Body of pancreas (tissue), 4 donors: Measurements from ENCODE around the gene EMB. TPM values are rescaled to one million over a fixed set of nuclear protein-coding genes. Genes with fewer than 3 reads are reported as not detected.
"Not testable (repeated sequence)": the region's sequence is repeated elsewhere in the genome, so short reads cannot be mapped to it uniquely, and the experiment has no call there.

Experiments
- ATAC-seq: fragments of 150-250 bp; one replicate; pipeline ENCODE4 v1.9.1; 2016
- DNase-seq, 4 donors: peaks; one replicate each; pipeline ENCODE4 v3.0.0-alpha.2; 2019
- H3K27ac ChIP-seq, 4 donors: fragments of 200-600 bp; sonication (generic); 1 replicate in 3 of 4; 2 replicates in 1 of 4; pipeline versions ENCODE4 v1.5.1 to v1.6.1; 2016 to 2019; ENCODE audit warnings: mild to moderate bottlenecking in 1 of 4, mixed read lengths in 1 of 4, moderate library complexity in 1 of 4
- H3K27me3 ChIP-seq, 2 donors: fragments of 200-600 bp; sonication (generic); one replicate each; pipeline ENCODE4 v1.6.0; 2016; ENCODE audit warnings: mild to moderate bottlenecking in 1 of 2
- H3K36me3 ChIP-seq, 2 donors: fragments of 200-600 bp; sonication (generic); replicated peaks in 1 of 2; 2 replicates each; pipeline ENCODE4 v1.5.1; 2016; ENCODE audit warnings: low read depth in 2 of 2; ENCODE audit not compliant: insufficient read depth in 1 of 2
- H3K4me1 ChIP-seq: fragments of 200-600 bp; sonication (generic); one replicate; pipeline ENCODE4 v1.6.0; 2016
- H3K4me3 ChIP-seq, 2 donors: fragments of 200-600 bp; sonication (generic); 1 replicate in 1 of 2; 2 replicates in 1 of 2; pipeline ENCODE4 v1.5.1; 2016 to 2019
- H3K9me3 ChIP-seq, 3 donors: fragments of 200-600 bp; sonication (generic); 1 replicate in 2 of 3; 2 replicates in 1 of 3; pipeline ENCODE4 v1.5.1; 2016
- CTCF ChIP-seq, 7 experiments: fragments of 450-650 bp in 4 of 7; fragments of 200-600 bp in 3 of 7; sonication (generic) in 3 of 7; IDR thresholded peaks; one replicate each; pipeline ENCODE4 v1.5.1; 2016 to 2019; ENCODE audit warnings: antibody characterized with exemption in 7 of 7
- POLR2A ChIP-seq, 3 donors: fragments of 450-650 bp; IDR thresholded peaks; one replicate each; pipeline ENCODE4 v1.6.1; 2016; ENCODE audit warnings: antibody characterized with exemption in 3 of 3, mild to moderate bottlenecking in 2 of 3
- WGBS, 2 donors: methylation state at CpG; one replicate each; pipeline ENCODE4 v1.1.5; 2017; 5-methylcytosine and 5-hydroxymethylcytosine counted together
- intact Hi-C: fragments of 100-400 bp; cut with DNase I; formaldehyde crosslinking; loops from one replicate; pipeline ENCODE4 v1.15.1; 2023
- total RNA-seq, 2 donors: library from RNA; depleted of rRNA; stranded (reverse); fragments of >200 nt; gene quantifications; one replicate each; pipeline ENCODE4 v1.1.0, GENCODE V29; 2016

EMB gene
- total RNA-seq, 2 donors from 2014 or later = 2.6 to 3.6 TPM

GRCh38 chr5:50415912-50416311 is 25.2 kb downstream of the EMB start:
- ATAC-seq = no peak
- WGBS, 2 donors = 36 to 45% methylated on average over 4 of the region's 4 CpGs
- H3K27me3 ChIP-seq = no peaks in the 10 kb centered on the region
- H3K27ac ChIP-seq = no peak overlapping the region
- no peak for TF ChIP-seq CTCF (IDR thresholded peaks at IDR 0.05)
- no peak for TF ChIP-seq POLR2A (IDR thresholded peaks at IDR 0.05)
- intact Hi-C loops = no loop called here
- no peaks in the 10 kb centered on the region for H3K36me3 ChIP-seq
- no peak overlapping the region for H3K4me3 ChIP-seq
- no peaks in the 10 kb centered on the region for H3K4me1 ChIP-seq
- no peaks in the 10 kb centered on the region for H3K9me3 ChIP-seq
- no peak for DNase-seq

DNA sequence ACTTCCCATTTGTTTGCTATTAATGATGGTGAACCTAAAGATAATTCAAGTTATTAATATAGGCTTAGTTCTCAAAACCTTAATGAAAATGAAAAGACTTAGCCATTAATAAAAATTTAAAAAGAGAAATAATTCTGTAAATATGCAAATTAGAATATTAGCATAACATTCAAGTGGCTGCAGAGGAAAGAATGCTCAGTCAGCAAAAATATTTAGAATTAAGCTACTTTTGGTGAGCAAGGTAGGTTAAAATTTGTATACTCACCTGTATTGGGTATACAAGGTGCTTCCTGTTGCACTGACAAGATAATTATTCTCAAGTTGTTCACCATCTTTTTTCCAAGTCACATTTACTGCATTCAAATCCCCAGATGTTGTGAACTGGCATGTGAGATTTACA is 30.2 kb downstream of the EMB start:
- intact Hi-C loops, ATAC-seq, DNase-seq: not testable (repeated sequence)

DNA sequence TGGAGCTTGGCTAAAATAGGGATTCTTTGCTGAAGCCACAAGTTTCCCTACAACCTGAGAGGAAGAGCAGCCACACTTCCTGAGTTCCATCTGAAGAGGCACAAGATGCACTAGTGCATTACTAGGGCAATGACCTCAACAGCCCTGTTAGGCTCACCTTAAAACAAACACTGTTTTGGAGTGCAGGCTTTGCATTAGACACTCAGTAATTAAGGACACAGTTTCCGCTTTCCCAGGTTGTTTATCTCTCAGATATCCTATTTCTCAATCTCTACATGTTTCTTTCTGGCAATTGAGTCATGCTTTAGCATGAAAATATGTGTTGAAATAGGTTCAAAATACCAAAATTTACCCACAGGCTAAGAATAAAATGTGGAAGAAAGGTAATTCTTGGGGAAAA is 34.2 kb downstream of the EMB start:
- no peaks in the 10 kb centered on the region for H3K27me3 ChIP-seq
- WGBS, 2 donors = 47 to 69% methylated on average over 1 of the region's 1 CpG
- no peak overlapping the region for H3K4me3 ChIP-seq
- no peak overlapping the region for H3K27ac ChIP-seq
- intact Hi-C loops = no loop called here
- no peak for ATAC-seq
- no peaks in the 10 kb centered on the region for H3K4me1 ChIP-seq
- no peak for DNase-seq
- no peaks in the 10 kb centered on the region for H3K9me3 ChIP-seq
- no peaks in the 10 kb centered on the region for H3K36me3 ChIP-seq
- TF ChIP-seq POLR2A (IDR thresholded peaks at IDR 0.05) = no peak
- TF ChIP-seq CTCF (IDR thresholded peaks at IDR 0.05) = no peak

More for the DNA sequence above, 30.2 kb downstream of the EMB start:
- not testable (repeated sequence) for H3K4me1 ChIP-seq, H3K36me3 ChIP-seq, H3K4me3 ChIP-seq, H3K9me3 ChIP-seq, H3K27me3 ChIP-seq, H3K27ac ChIP-seq

- Histone ChIP-seq H3K36me3 (no peaks in the 10 kb centered on the region), H3K27me3 (no peaks in the 10 kb centered on the region), H3K4me1 (no peaks in the 10 kb centered on the region), H3K4me3 (no peak overlapping the region), H3K27ac (no peak overlapping the region), H3K9me3 (no peaks in the 10 kb centered on the region)
- no peak for TF ChIP-seq CTCF (IDR thresholded peaks at IDR 0.05)
- TF ChIP-seq POLR2A (IDR thresholded peaks at IDR 0.05) = no peak
- WGBS, 2 donors = 56 to 57% methylated on average over 3 of the region's 3 CpGs
- ATAC-seq = no peak
- no peak for DNase-seq
- intact Hi-C loops = no loop called here
Measured at GRCh38 chr5:50401336-50401735, 39.8 kb downstream of the EMB start.

DNA sequence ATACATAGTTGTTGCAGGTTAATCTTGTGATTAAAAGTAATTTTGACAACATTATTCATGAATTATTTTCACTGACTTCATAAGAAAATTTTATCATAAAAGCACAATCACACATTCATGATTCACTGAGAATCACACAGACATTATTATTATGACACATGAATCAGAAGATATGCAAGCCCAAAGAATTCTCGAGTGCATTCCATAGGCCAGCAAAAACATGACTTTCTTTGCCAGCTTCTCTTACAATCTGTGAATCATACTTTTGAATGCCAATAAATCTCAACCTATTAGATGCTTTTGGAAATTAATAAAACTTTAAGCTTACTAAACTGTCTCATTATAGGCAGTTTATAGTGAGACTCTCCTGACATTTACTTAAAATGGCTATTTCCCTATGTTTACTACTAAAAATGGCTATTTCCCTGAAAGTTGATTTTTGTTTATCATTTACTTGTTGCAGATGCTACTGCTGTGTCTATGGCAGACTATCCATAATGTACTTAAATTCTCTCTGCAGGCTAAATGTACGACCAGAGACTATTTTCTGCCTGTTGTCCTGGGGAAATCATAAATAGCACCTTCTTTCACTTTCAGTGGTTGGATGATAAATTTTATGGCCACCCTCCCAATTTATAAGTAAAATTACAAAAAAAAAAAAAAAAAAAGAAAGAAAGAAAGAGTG is 47.0 kb downstream of the EMB start:
- 52 to 54% methylated on average over 2 of the region's 2 CpGs for WGBS, 2 donors
- H3K27ac ChIP-seq, H3K4me1 ChIP-seq, H3K4me3 ChIP-seq, ATAC-seq, H3K27me3 ChIP-seq, H3K9me3 ChIP-seq, H3K36me3 ChIP-seq, DNase-seq, intact Hi-C loops: not testable (repeated sequence)

DNA sequence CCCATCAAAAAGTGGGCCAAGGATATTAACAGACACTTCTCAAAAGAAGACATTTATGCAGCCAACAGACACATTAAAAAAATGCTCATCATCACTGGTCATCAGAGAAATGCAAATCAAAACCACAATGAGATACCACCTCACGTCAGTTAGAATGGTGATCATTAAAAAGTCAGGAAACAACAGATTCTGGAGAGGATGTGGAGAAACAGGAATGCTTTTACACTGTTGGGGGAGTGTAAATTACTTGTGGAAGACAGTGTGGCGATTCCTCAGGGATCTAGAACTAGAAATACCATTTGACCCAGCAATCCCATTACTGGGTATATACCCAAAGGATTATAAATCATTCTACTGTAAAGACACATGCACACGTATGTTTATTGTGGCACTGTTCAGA is 48.8 kb downstream of the EMB start:
- DNase-seq = not testable (repeated sequence)

DNA sequence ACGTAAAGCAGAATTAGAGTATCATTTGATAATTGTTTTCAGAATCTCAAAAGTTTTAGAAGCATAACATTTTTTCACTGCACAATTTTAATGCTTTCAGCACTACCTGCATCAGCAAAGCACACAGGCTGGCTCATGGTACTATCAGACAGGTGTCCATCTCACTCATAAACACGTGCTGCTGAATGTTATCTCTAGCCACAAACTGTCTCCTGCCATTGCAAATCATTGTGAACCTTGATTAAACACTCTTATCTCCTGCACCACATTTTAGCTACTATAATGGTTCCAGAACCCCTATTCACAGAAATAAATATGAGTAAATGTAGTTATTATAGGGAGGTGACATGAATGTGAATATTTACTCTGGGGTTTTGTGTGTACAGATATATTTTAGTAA is 56.7 kb downstream of the EMB start:
- H3K27me3 ChIP-seq, H3K27ac ChIP-seq, H3K36me3 ChIP-seq, H3K9me3 ChIP-seq, H3K4me3 ChIP-seq, DNase-seq, H3K4me1 ChIP-seq, ATAC-seq, intact Hi-C loops: not testable (repeated sequence)
- 27% methylated on average over 2 of the region's 2 CpGs for WGBS, 2 donors

More for the DNA sequence above, 48.8 kb downstream of the EMB start:
- 60 to 71% methylated on average over 3 of the region's 3 CpGs for WGBS, 2 donors
- H3K4me1 ChIP-seq, H3K4me3 ChIP-seq, ATAC-seq, H3K9me3 ChIP-seq, H3K36me3 ChIP-seq, H3K27me3 ChIP-seq, H3K27ac ChIP-seq, intact Hi-C loops: not testable (repeated sequence)

- H3K27ac ChIP-seq, H3K4me3 ChIP-seq, H3K9me3 ChIP-seq, intact Hi-C loops, H3K36me3 ChIP-seq, DNase-seq, ATAC-seq, H3K4me1 ChIP-seq, H3K27me3 ChIP-seq: not testable (repeated sequence)
- 78 to 92% methylated on average over 2 to 11 of the region's 11 CpGs for WGBS, 2 donors
Measured at GRCh38 chr5:50376696-50377095, 64.4 kb downstream of the EMB start.

DNA sequence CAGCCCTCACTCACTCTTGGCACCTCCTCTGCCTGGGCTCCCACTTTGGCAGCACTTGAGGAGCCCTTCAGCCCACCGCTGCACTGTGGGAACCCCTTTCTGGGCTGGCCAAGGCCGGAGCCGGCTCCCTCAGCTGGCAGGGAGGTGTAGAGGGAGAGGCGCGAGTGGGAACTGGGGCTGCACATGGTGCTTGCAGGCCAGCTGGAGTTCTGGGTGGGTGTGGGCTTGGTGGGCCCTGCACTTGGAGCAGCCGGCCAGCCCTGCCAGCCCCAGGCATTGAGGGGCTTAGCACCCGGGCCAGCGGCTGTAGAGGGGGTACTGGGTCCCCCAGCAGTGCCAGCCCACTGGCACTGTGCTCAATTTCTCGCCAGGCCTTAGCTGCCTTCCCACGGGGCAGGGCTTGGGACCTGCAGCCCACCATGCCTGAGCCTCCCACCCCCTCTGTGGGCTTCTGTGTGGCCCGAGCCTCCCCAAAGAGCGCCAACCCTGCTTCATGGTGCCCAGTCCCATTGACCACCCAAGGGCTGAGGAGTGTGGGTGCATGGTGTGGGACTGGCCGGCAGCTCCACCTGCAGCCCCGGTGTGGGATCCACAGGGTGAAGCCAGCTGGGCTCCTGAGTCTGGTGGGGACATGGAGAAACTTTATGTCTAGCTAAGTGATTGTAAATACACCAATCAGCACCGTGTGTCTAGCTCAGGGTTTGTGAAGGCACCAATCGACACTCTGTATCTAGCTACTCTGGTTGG is 71.6 kb downstream of the EMB start:
- H3K4me1 ChIP-seq, H3K36me3 ChIP-seq, ATAC-seq, DNase-seq, H3K27me3 ChIP-seq, H3K27ac ChIP-seq, intact Hi-C loops, H3K9me3 ChIP-seq, H3K4me3 ChIP-seq: not testable (repeated sequence)
- WGBS, 2 donors = 67 to 79% methylated on average over 2 to 16 of the region's 16 CpGs
